Heart left ventricle (tissue), 16 donors: ENCODE data around the gene SSBP2. TPM values are rescaled to one million over a fixed set of nuclear protein-coding genes. Genes with fewer than 3 reads are reported as not detected.

ENCODE experiments used
- ATAC-seq, 4 donors: fragments of 200-7000 bp; cut with Tn5 transposase; one replicate each; pipeline ENCODE4 v1.9.1; 2020 to 2022; ENCODE audit warnings: moderate library complexity in 4 of 4, mild to moderate bottlenecking in 3 of 4, moderate number of reproducible peaks in 1 of 4
- DNase-seq, 5 donors: peaks; one replicate each; pipeline ENCODE4 v3.0.0-alpha.2; 2020
- H3K27ac ChIP-seq, 12 donors: fragments of 200-600 bp; sonication (generic) in 4 of 12; one replicate each; pipeline versions ENCODE4 v1.5.0 to v1.8.0; 2016 to 2022; ENCODE audit warnings: mild to moderate bottlenecking in 2 of 12
- H3K27me3 ChIP-seq, 9 donors: fragments of 200-600 bp; sonication (generic) in 2 of 9; one replicate each; pipeline versions ENCODE4 v1.5.1 to v1.8.0; 2016 to 2022; ENCODE audit warnings: mild to moderate bottlenecking in 3 of 9
- H3K36me3 ChIP-seq, 9 donors: fragments of 200-600 bp; sonication (generic) in 2 of 9; one replicate each; pipeline versions ENCODE4 v1.5.0 to v1.8.0; 2018 to 2022; ENCODE audit warnings: mild to moderate bottlenecking in 2 of 9
- H3K4me1 ChIP-seq, 12 donors: fragments of 200-600 bp; sonication (generic) in 4 of 12; one replicate each; pipeline versions ENCODE4 v1.5.0 to v1.8.0; 2016 to 2022; ENCODE audit warnings: mild to moderate bottlenecking in 3 of 12
- H3K4me3 ChIP-seq, 12 donors: fragments of 200-600 bp; sonication (generic) in 4 of 12; one replicate each; pipeline versions ENCODE4 v1.5.0 to v1.8.0; 2017 to 2022; ENCODE audit warnings: mild to moderate bottlenecking in 9 of 12, moderate library complexity in 4 of 12
- H3K9me3 ChIP-seq, 12 donors: fragments of 200-600 bp; sonication (generic) in 4 of 12; one replicate each; pipeline versions ENCODE4 v1.5.0 to v1.8.0; 2016 to 2022; ENCODE audit warnings: mild to moderate bottlenecking in 1 of 12
- CTCF ChIP-seq, 12 donors: fragments of 200-600 bp; sonication (generic) in 4 of 12; IDR thresholded peaks; one replicate each; pipeline versions ENCODE4 v1.5.0 to v1.8.0; 2018 to 2022; ENCODE audit warnings: antibody characterized with exemption in 12 of 12, mild to moderate bottlenecking in 5 of 12
- POLR2A ChIP-seq, 2 donors: fragments of 450-650 bp; IDR thresholded peaks; one replicate each; pipeline ENCODE4 v1.6.1; 2017; ENCODE audit warnings: antibody characterized with exemption in 2 of 2, mild to moderate bottlenecking in 2 of 2, moderate library complexity in 2 of 2
- WGBS, 4 donors: extraction: QIAGEN DNeasy Blood & Tissue Kit in 2 of 4; methylation state at CpG; one replicate each; pipeline versions ENCODE4 v1.1.5 to v1.1.7; 2013 to 2018; 5-methylcytosine and 5-hydroxymethylcytosine counted together
- intact Hi-C, 10 donors: fragments of 100-400 bp; cut with DNase I; formaldehyde crosslinking; loops; one replicate each; pipeline versions ENCODE4 v1.11.1 to v1.14.2; 2022
- polyA plus RNA-seq, 2 donors: library from polyadenylated mRNA; stranded (reverse); fragments of 200-250 nt; gene quantifications; one replicate each; pipeline ENCODE4 v1.2.3, GENCODE V29; 2013
- total RNA-seq, 9 donors: library from RNA; depleted of rRNA in 2 of 9; stranded (reverse); fragments of >200 nt in 2 of 9; fragmentation: NEBNext Ultra II Directional in 3 of 9; extraction: Animal tissue kit (Norgen Biotek cat#: 25700) in 3 of 9; gene quantifications; one replicate each; pipeline versions ENCODE4 v1.1.0 to v1.2.4, GENCODE V29; 2016 to 2023
- donor health status: ischemic (EF 13 %, LVEDD 7.1; RV severe dilation, severe dysfunction).
- donor health status: healthy with polysubstance abuse.
- donor health status: DM: no; HTN: yes; CAD: no.
- donor health status: DM: no; HTN: no; CAD: no.
- donor health status: ischemic (EF 25% LVEDD 6.9; RV normal size, moderate dysfunction).
- donor health status: ischemic (EF 25% LVEDD 5.7; RV mildly dilated, moderate dysfunction).
- donor health status: healthy.
- donor health status: DM: yes; HTN: yes; CAD: no.
- donor health status: ischemic (EF 35%, LVEDD 5.7; RV mildly dilated, moderate dysfunction).
- donor health status: nonischemic (EF 11% LVEDD 7.7; RV severe dilation, severe dysfunction).
- donor health status: DM: yes; HTN: yes; CAD: no.
- donor health status: PGD.
- donor health status: ischemic (EF 29% LVEDD 5.4; RV normal size, mild dysfunction).
- donor health status: nonischemic (EF 23%, LVEDD 6.1; RV moderate dilation, normal function).

Gene SSBP2
- total and polyA plus RNA-seq, 11 donors, result 25.6 to 98.1 (median 50.7) TPM

GRCh38 chr5:81420039-81420667 is 330.7 kb downstream of the SSBP2 start:
- Histone ChIP-seq H3K4me3 (no peak overlapping the region), H3K36me3 (peaks cover 0 to 56% (median 11%) of the 10 kb centered on the region in 9 donors), H3K4me1 (peaks cover 0 to 6% (median under 1%) of the 10 kb centered on the region in 12 donors), H3K9me3 (no peaks in the 10 kb centered on the region), H3K27ac (no peak overlapping the region), H3K27me3 (no peaks in the 10 kb centered on the region)
- intact Hi-C loops, result loop anchor here in 8 of 10 donors (5.0 to 10.0 kb wide), 6 partner anchors 325 to 805 kb away; partner anchors contain the start of gene SSBP2 (in 2 of the 8)
- 82 to 87% (median 84%) methylated on average over 6 of the region's 6 CpGs for WGBS, 4 donors
- ATAC-seq (no peak), DNase-seq (no peak)
- TF ChIP-seq POLR2A (IDR thresholded peaks at IDR 0.05) (no peak), CTCF (IDR thresholded peaks at IDR 0.05) (no peak)

DNA sequence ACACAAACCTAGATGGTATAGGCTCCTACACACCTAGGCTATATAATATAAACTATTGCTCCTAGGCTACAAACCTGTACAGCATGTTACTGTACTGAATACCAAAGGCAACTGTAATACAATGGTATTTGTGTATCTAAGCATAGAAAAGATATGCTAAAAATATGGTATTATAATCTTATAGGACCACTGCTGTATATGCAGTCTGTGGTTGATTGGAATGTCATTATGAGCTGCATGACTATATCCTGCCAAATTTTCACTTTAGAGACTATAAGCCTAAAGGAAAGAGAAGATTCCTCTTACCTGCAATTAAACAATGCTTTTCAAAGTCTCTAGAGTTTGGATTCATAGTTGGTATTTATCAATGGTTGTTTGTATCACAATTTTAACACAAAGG is 332.3 kb downstream of the SSBP2 start:
- no peaks in the 10 kb centered on the region for H3K9me3 ChIP-seq
- peaks cover 0 to 61% (median 11%) of the 10 kb centered on the region in 9 donors for H3K36me3 ChIP-seq
- no peak for TF ChIP-seq CTCF (IDR thresholded peaks at IDR 0.05)
- no peak for TF ChIP-seq POLR2A (IDR thresholded peaks at IDR 0.05)
- H3K4me3 ChIP-seq, result no peak overlapping the region
- no peaks in the 10 kb centered on the region for H3K27me3 ChIP-seq
- no peak for ATAC-seq
- H3K27ac ChIP-seq, result no peak overlapping the region
- no peaks in the 10 kb centered on the region for H3K4me1 ChIP-seq
- no peak for DNase-seq
- intact Hi-C loops, result no loop called here

- Histone ChIP-seq H3K27me3 (no peaks in the 10 kb centered on the region), H3K4me3 (no peak overlapping the region), H3K4me1 (no peaks in the 10 kb centered on the region), H3K36me3 (peaks cover 0 to 61% (median 11%) of the 10 kb centered on the region in 9 donors), H3K27ac (no peak overlapping the region), H3K9me3 (no peaks in the 10 kb centered on the region)
- 88 to 99% (median 91%) methylated on average over 4 of the region's 4 CpGs for WGBS, 4 donors
- DNase-seq, result no peak
- no peak for TF ChIP-seq POLR2A (IDR thresholded peaks at IDR 0.05)
- no peak for TF ChIP-seq CTCF (IDR thresholded peaks at IDR 0.05)
- intact Hi-C loops, result no loop called here
- no peak for ATAC-seq
Observed at GRCh38 chr5:81417052-81417451, 333.8 kb downstream of the SSBP2 start.

DNA sequence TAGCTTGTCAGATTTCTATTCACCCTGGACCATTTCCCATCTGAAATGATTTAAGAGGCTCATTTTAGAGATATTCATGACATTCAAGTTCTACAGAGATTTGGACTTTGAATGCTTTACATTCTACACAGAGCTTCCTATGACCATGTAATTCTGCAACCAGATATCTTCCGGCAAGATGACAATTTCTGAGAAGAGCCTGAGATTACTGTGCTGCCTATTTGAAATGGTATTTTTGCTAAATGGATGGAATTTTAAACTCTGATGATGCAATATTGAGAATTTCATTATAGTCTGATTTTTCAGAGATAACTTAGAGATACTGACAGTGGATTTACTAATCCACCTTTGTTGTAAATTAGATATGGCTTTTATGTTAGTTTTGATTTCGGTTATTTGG is 341.0 kb downstream of the SSBP2 start:
- 90 to 94% (median 91%) methylated on average over 2 of the region's 2 CpGs for WGBS, 4 donors
- H3K9me3 ChIP-seq, result no peaks in the 10 kb centered on the region
- no peaks in the 10 kb centered on the region for H3K4me1 ChIP-seq
- intact Hi-C loops, result no loop called here
- peaks cover 0 to 16% (median 0%) of the 10 kb centered on the region in 9 donors for H3K36me3 ChIP-seq
- no peaks in the 10 kb centered on the region for H3K27me3 ChIP-seq
- H3K27ac ChIP-seq, result no peak overlapping the region
- no peak for DNase-seq
- no peak overlapping the region for H3K4me3 ChIP-seq
- no peak for ATAC-seq
- no peak for TF ChIP-seq CTCF (IDR thresholded peaks at IDR 0.05)
- TF ChIP-seq POLR2A (IDR thresholded peaks at IDR 0.05), result no peak
